HepG2 (cell line): ENCODE data around the gene WWP2. TPM values are rescaled to one million over a fixed set of nuclear protein-coding genes. Genes with fewer than 3 reads are reported as not detected.

Experiments
- EP300 ChIP-seq, 3 experiments: sonication (generic) in 1 of 3; formaldehyde crosslinking in 1 of 3; IDR thresholded peaks; 2 replicates each; pipeline versions ENCODE4 v1.5.1 to v1.6.1; 2011 to 2020; ENCODE audit warnings: low read depth in 2 of 3, low read length in 2 of 3, borderline replicate concordance in 1 of 3, improper control_type of control experiment in 1 of 3, mild to moderate bottlenecking in 1 of 3, missing genetic modification reagents in 1 of 3, moderate library complexity in 1 of 3
- HNF1B ChIP-seq: sonication (generic); formaldehyde crosslinking; IDR thresholded peaks from 2 replicates; pipeline ENCODE4 v1.5.1; 2020; ENCODE audit warnings: mild to moderate bottlenecking, moderate library complexity, missing genetic modification reagents
- HNRNPH1 ChIP-seq: fragments of 200-400 bp; formaldehyde crosslinking; optimal IDR thresholded peaks from 2 replicates; pipeline ENCODE3; 2017; ENCODE audit warnings: mild to moderate bottlenecking, low read depth, low read length
- MIER2 ChIP-seq: IDR thresholded peaks from 2 replicates; pipeline ENCODE4 v1.6.1; 2016; ENCODE audit warnings: missing biosample characterization, missing genetic modification reagents
- RBFOX2 ChIP-seq: fragments of 200-400 bp; formaldehyde crosslinking; IDR thresholded peaks from 2 replicates; pipeline ENCODE4 v1.6.1; 2017; ENCODE audit warnings: low read depth, mild to moderate bottlenecking, low read length
- RXRB ChIP-seq: IDR thresholded peaks from 2 replicates; pipeline ENCODE4 v1.6.1; 2016; ENCODE audit warnings: borderline replicate concordance, missing genetic modification reagents, missing compliant biosample characterization
- ZNF264 ChIP-seq: sonication (generic); formaldehyde crosslinking; IDR thresholded peaks from 2 replicates; pipeline ENCODE4 v1.4.0; 2020; ENCODE audit warnings: missing genetic modification reagents
- ZNF275 ChIP-seq: sonication (generic); formaldehyde crosslinking; IDR thresholded peaks from 2 replicates; pipeline ENCODE4 v1.8.0; 2022; ENCODE audit warnings: missing genetic modification reagents, mild to moderate bottlenecking, inconsistent platforms, borderline replicate concordance
- ZNF567 ChIP-seq: sonication (generic); formaldehyde crosslinking; IDR thresholded peaks from 2 replicates; pipeline ENCODE4 v1.8.1; 2023; ENCODE audit warnings: mild to moderate bottlenecking, missing genetic modification reagents, borderline replicate concordance
- ZNF674 ChIP-seq: sonication (generic); formaldehyde crosslinking; IDR thresholded peaks from 2 replicates; pipeline ENCODE4 v1.5.0; 2020; ENCODE audit warnings: low read depth, mild to moderate bottlenecking, missing genetic modification reagents
- ZNF7 ChIP-seq: IDR thresholded peaks from 2 replicates; pipeline ENCODE4 v1.6.1; 2016; ENCODE audit warnings: missing biosample characterization, missing genetic modification reagents
- ZNF792 ChIP-seq: IDR thresholded peaks from 2 replicates; pipeline ENCODE4 v1.6.1; 2016
- polyA plus RNA-seq, 8 experiments: library from polyadenylated mRNA; depleted of rRNA in 3 of 8; stranded (reverse) in 7 of 8; unstranded in 1 of 8; fragments of >200 nt; fragmentation: Illumina TruSeq in 4 of 8; extraction: Trizol in 4 of 8; gene quantifications; 2 replicates each; pipeline versions ENCODE4 v1.2.1 to v1.2.3, GENCODE V29; 2011 to 2016; ENCODE audit warnings: low read depth in 4 of 8, missing spikeins in 1 of 8, mixed read lengths in 1 of 8; ENCODE audit not compliant: insufficient read depth in 1 of 8
- total RNA-seq, 5 experiments: library from RNA; depleted of rRNA; stranded (reverse); fragments of >200 nt; fragmentation: Illumina TruSeq; extraction: Trizol; gene quantifications; 2 replicates each; pipeline ENCODE4 v1.2.3, GENCODE V29; 2016; ENCODE audit warnings: low read depth in 1 of 5
- TF ChIP-seq, protein P1 (sequence below): sonication (generic); formaldehyde crosslinking; IDR thresholded peaks from 2 replicates; pipeline ENCODE4 v1.4.0; 2020; ENCODE audit warnings: missing genetic modification reagents
- TF ChIP-seq, protein P2 (sequence below): sonication (generic); formaldehyde crosslinking; IDR thresholded peaks from 2 replicates; pipeline ENCODE4 v1.4.0; 2020; ENCODE audit warnings: missing genetic modification reagents, borderline replicate concordance
- TF ChIP-seq, protein P3 (sequence below): sonication (generic); formaldehyde crosslinking; IDR thresholded peaks from 2 replicates; pipeline ENCODE4 v1.4.0; 2020; ENCODE audit warnings: mild to moderate bottlenecking, missing genetic modification reagents
- TF ChIP-seq, protein P4 (sequence below): sonication (generic); formaldehyde crosslinking; IDR thresholded peaks from 2 replicates; pipeline ENCODE4 v1.8.0; 2022; ENCODE audit warnings: mild to moderate bottlenecking, missing genetic modification reagents, moderate library complexity

Gene WWP2
- total and polyA plus RNA-seq, 2 of the 13 experiments (the other 11 are each of a cell fraction or from before 2014, with no cell fraction given), result 11.4 to 28.2 TPM

DNA sequence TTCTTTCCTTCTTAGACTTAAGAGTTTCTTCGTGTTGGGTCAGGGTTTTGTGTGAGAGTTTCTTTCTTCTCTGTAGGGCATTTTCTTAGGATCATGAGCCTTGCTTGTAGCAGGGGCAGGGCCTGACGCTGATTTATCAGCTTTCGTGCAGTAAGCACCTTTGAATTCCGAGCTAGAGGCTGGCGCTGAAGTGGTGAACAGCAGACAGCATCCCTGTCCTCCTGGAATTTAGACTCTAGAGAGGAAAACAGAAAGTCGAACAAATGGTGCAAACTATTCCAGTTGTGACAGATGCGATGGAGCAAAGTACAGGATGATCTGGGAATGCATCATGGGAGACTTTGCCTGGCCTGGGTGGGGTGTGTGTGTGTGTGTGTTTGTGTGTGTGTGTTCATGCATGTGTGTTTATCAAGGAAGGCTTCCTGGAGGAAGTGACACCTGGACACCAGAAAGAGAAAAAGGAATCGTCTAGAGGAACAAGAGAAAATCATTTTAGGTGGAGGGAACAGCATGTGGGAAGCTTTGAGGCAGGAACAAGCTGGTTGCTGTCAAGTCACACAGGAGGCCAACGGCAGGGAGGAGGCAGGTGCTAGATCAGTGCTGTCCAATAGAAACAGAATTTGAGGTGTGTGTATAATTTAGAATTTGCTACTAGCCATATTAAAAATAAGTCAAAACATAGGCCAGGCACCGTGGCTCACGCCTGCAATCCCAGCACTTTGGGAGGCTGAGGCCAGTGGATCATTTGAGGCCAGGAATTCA lies 60.2 kb downstream of the WWP2 start (continued):
- TF ChIP-seq, protein P1, sequence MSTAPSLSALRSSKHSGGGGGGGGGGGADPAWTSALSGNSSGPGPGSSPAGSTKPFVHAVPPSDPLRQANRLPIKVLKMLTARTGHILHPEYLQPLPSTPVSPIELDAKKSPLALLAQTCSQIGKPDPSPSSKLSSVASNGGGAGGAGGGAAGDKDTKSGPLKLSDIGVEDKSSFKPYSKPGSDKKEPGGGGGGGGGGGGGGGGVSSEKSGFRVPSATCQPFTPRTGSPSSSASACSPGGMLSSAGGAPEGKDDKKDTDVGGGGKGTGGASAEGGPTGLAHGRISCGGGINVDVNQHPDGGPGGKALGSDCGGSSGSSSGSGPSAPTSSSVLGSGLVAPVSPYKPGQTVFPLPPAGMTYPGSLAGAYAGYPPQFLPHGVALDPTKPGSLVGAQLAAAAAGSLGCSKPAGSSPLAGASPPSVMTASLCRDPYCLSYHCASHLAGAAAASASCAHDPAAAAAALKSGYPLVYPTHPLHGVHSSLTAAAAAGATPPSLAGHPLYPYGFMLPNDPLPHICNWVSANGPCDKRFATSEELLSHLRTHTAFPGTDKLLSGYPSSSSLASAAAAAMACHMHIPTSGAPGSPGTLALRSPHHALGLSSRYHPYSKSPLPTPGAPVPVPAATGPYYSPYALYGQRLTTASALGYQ (CRISPR knock-in tag), result peak; percentile 19; the same call in 1 of the 2 replicates
- TF ChIP-seq RBFOX2, result 0 out of 2 replicates have a peak, but pooled peaks have one; percentile 3
- TF ChIP-seq, protein P2, sequence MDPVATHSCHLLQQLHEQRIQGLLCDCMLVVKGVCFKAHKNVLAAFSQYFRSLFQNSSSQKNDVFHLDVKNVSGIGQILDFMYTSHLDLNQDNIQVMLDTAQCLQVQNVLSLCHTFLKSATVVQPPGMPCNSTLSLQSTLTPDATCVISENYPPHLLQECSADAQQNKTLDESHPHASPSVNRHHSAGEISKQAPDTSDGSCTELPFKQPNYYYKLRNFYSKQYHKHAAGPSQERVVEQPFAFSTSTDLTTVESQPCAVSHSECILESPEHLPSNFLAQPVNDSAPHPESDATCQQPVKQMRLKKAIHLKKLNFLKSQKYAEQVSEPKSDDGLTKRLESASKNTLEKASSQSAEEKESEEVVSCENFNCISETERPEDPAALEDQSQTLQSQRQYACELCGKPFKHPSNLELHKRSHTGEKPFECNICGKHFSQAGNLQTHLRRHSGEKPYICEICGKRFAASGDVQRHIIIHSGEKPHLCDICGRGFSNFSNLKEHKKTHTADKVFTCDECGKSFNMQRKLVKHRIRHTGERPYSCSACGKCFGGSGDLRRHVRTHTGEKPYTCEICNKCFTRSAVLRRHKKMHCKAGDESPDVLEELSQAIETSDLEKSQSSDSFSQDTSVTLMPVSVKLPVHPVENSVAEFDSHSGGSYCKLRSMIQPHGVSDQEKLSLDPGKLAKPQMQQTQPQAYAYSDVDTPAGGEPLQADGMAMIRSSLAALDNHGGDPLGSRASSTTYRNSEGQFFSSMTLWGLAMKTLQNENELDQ (CRISPR knock-in tag), result no peak
- TF ChIP-seq ZNF264 (CRISPR knock-in tag), result peak; percentile 61
- peak; percentile 70; the same call in 1 of the 2 replicates for TF ChIP-seq ZNF275 (CRISPR knock-in tag)
- TF ChIP-seq RXRB, result peak; percentile 87; the same call in 1 of the 2 replicates
- peak; percentile 84 for TF ChIP-seq EP300 (IDR thresholded peaks at IDR 0.05; ENCODE audit: low read depth in 2 of 2, low read length in 2 of 2)
- peak; percentile 51; the same call in 1 of the 2 replicates for TF ChIP-seq EP300 (CRISPR knock-in tag; IDR thresholded peaks at IDR 0.05; ENCODE audit: borderline replicate concordance)
- TF ChIP-seq ZNF567 (CRISPR knock-in tag), result 0 out of 2 replicates have a peak, but pooled peaks have one; percentile 49
- peak; percentile 96 for TF ChIP-seq HNF1B (CRISPR knock-in tag)
- no peak for TF ChIP-seq ZNF674 (CRISPR knock-in tag)
- TF ChIP-seq ZNF7 (CRISPR knock-in tag), result no peak
- TF ChIP-seq, protein P3, sequence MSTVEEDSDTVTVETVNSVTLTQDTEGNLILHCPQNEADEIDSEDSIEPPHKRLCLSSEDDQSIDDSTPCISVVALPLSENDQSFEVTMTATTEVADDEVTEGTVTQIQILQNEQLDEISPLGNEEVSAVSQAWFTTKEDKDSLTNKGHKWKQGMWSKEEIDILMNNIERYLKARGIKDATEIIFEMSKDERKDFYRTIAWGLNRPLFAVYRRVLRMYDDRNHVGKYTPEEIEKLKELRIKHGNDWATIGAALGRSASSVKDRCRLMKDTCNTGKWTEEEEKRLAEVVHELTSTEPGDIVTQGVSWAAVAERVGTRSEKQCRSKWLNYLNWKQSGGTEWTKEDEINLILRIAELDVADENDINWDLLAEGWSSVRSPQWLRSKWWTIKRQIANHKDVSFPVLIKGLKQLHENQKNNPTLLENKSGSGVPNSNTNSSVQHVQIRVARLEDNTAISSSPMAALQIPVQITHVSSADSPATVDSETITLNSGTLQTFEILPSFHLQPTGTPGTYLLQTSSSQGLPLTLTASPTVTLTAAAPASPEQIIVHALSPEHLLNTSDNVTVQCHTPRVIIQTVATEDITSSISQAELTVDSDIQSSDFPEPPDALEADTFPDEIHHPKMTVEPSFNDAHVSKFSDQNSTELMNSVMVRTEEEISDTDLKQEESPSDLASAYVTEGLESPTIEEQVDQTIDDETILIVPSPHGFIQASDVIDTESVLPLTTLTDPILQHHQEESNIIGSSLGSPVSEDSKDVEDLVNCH (CRISPR knock-in tag), result 0 out of 2 replicates have a peak, but pooled peaks have one; percentile 47
- TF ChIP-seq MIER2, result peak; percentile 44; the same call in 1 of the 2 replicates
- TF ChIP-seq ZNF792 (CRISPR knock-in tag), result peak; percentile 53; the same call in 1 of the 2 replicates
- TF ChIP-seq HNRNPH1, result no peak
- TF ChIP-seq, protein P4, sequence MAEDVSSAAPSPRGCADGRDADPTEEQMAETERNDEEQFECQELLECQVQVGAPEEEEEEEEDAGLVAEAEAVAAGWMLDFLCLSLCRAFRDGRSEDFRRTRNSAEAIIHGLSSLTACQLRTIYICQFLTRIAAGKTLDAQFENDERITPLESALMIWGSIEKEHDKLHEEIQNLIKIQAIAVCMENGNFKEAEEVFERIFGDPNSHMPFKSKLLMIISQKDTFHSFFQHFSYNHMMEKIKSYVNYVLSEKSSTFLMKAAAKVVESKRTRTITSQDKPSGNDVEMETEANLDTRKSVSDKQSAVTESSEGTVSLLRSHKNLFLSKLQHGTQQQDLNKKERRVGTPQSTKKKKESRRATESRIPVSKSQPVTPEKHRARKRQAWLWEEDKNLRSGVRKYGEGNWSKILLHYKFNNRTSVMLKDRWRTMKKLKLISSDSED (CRISPR knock-in tag), result no peak
